ENCODE results near the gene PRKG1.

The PRKG1 gene

DNA sequence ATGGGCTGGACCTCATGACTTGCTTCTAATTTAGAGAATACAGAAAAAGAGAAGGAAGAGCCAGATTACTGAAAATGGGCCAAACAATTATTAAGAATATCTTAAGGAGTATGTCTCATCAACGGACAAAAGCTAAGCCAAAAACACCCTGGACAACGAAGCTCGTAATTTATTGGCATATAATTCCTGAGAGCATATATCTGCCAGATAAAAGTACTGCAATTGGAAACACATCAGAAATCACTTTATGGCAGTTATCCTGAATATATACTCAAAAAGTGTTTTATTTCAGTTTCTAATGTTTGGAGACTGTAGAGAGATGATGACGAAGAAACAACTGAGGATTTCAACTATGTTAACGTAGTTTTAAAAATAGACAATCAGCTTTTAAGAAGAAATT lies 413.3 kb downstream of the PRKG1 start:
- Histone ChIP-seq H3K36me3 (ENCODE audit: insufficient read depth, low read length) (no peaks in the 10 kb centered on the region), H3K27ac (ENCODE audit: low read depth, low read length) (no peak overlapping the region), H3K4me3 (ENCODE audit: low read length) (no peak overlapping the region), H3K9ac (ENCODE audit: low read depth, low read length) (no peak overlapping the region), H3K27me3 (ENCODE audit: insufficient read depth, low read length) (no peaks in the 10 kb centered on the region), H3K9me3 (ENCODE audit: insufficient read depth, low read depth, low read length) (no peaks in the 10 kb centered on the region), H3K4me1 (ENCODE audit: insufficient read depth, low read length) (peaks cover 16% of the 10 kb centered on the region)
- WGBS: 96% methylated on average over 3 of the region's 5 CpGs

DNA sequence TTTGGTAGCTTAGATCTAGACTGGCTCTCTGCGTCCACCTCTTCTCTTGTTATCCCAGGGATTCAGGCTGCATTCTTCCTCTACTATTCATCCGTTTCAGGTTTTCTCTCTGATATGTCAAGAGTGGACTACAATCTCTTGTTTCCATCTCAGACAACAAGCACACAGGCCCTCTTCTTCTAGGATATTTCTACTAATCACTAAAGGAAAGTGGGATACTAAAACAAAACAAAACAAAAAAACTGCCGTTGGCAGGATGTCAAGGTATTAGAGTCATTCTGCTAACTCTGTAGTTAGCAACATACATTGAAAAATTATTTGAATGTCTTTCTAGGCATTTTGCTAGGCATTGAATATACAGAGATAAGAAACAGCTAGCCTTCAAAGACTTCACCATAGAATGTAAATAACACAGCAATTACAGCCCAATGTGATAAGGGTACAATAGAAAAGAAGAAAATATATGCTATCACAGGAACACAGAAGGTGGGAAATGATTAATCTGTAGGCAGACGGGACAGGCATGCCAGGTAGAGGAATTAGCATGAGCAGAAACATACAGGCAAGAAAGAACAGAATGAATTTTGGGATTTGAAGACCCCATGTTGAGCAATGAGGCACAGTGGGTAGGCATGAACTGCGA lies 414.6 kb downstream of the PRKG1 start:
- Histone ChIP-seq H3K9me3 (ENCODE audit: insufficient read depth, low read depth, low read length) (no peaks in the 10 kb centered on the region), H3K27ac (ENCODE audit: low read depth, low read length) (no peak overlapping the region), H3K9ac (ENCODE audit: low read depth, low read length) (no peak overlapping the region), H3K4me3 (ENCODE audit: low read length) (no peak overlapping the region), H3K27me3 (ENCODE audit: insufficient read depth, low read length) (no peaks in the 10 kb centered on the region), H3K4me1 (ENCODE audit: insufficient read depth, low read length) (peaks cover 22% of the 10 kb centered on the region), H3K36me3 (ENCODE audit: insufficient read depth, low read length) (no peaks in the 10 kb centered on the region)
- WGBS: 83% methylated on average over 5 of the region's 5 CpGs

DNA sequence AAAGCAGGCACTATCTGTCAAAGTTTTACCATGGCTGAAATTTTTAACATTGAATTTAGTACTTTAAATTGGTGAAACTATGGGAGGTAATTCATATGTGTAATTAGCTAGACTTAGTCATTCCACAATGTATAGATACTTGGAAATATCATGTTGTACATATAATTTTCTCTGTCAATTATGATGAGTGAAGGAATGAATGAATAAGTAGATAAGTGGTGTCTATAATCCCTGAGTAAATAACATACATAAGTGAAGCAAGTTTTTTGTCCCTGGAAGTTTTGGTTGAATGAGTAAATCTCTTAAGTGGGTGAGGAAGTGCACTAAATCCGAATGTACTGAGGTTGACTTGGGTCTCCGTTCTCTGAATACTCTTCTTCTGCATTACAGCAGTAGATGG lies 424.1 kb downstream of the PRKG1 start:
- H3K27me3 ChIP-seq (ENCODE audit: insufficient read depth, low read length): no peaks in the 10 kb centered on the region
- 83% methylated on average over 2 of the region's 2 CpGs for WGBS

DNA sequence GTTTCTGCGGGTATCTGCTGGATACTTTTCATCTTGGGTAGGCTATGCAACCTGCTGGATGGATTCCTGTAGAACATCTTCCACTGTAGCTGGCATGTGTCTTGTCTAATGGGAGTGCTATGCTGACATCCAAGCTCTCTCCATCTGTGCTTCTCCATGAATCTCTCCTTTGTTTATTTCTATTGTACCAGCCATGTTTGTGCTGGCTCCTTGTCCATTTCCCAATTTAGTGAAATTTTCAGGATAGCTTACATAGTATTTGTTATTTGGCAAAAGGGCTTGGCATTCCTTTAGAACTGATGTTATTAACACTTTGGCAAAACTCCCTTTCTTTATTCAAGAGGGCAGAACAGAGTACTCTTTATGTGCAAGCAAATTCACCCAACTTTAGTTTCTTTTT lies 427.1 kb downstream of the PRKG1 start:
- Histone ChIP-seq H3K4me1 (ENCODE audit: insufficient read depth, low read length) (no peaks in the 10 kb centered on the region), H3K27ac (ENCODE audit: low read depth, low read length) (no peak overlapping the region), H3K36me3 (ENCODE audit: insufficient read depth, low read length) (no peaks in the 10 kb centered on the region), H3K9ac (ENCODE audit: low read depth, low read length) (no peak overlapping the region), H3K27me3 (ENCODE audit: insufficient read depth, low read length) (no peaks in the 10 kb centered on the region), H3K4me3 (ENCODE audit: low read length) (no peak overlapping the region), H3K9me3 (ENCODE audit: insufficient read depth, low read depth, low read length) (no peaks in the 10 kb centered on the region)
- 95% methylated on average over 1 of the region's 1 CpG for WGBS

More for the DNA sequence above, 424.1 kb downstream of the PRKG1 start:
- no peaks in the 10 kb centered on the region for H3K36me3 ChIP-seq (ENCODE audit: insufficient read depth, low read length)
- no peak overlapping the region for H3K27ac ChIP-seq (ENCODE audit: low read depth, low read length)
- H3K9ac ChIP-seq (ENCODE audit: low read depth, low read length): no peak overlapping the region
- no peaks in the 10 kb centered on the region for H3K4me1 ChIP-seq (ENCODE audit: insufficient read depth, low read length)
- H3K4me3 ChIP-seq (ENCODE audit: low read length): no peak overlapping the region
- no peaks in the 10 kb centered on the region for H3K9me3 ChIP-seq (ENCODE audit: insufficient read depth, low read depth, low read length)

DNA sequence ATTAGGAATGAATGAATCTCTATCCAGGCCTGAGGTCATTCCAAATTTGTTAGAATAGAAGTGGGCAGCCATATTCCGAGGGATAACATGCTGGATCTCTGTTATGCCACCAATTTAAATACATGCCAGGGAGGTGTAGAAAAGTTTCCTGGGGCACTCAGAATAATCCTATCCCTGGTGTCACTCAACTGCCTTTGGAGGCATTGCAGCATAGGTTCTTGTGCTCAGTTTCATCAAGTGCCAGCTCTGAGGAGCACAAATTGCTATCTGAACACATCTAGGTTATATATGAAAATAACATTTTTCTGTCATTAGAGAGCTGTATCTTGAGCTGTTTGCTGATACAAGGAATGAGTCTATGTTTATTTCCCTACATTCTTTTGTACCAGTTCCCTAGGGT lies 427.8 kb downstream of the PRKG1 start:
- no peak overlapping the region for H3K4me3 ChIP-seq (ENCODE audit: low read length)
- no peaks in the 10 kb centered on the region for H3K4me1 ChIP-seq (ENCODE audit: insufficient read depth, low read length)
- 95% methylated on average over 1 of the region's 1 CpG for WGBS
- H3K27ac ChIP-seq (ENCODE audit: low read depth, low read length): no peak overlapping the region
- no peaks in the 10 kb centered on the region for H3K9me3 ChIP-seq (ENCODE audit: insufficient read depth, low read depth, low read length)
- H3K27me3 ChIP-seq (ENCODE audit: insufficient read depth, low read length): no peaks in the 10 kb centered on the region
- no peak overlapping the region for H3K9ac ChIP-seq (ENCODE audit: low read depth, low read length)
- no peaks in the 10 kb centered on the region for H3K36me3 ChIP-seq (ENCODE audit: insufficient read depth, low read length)

DNA sequence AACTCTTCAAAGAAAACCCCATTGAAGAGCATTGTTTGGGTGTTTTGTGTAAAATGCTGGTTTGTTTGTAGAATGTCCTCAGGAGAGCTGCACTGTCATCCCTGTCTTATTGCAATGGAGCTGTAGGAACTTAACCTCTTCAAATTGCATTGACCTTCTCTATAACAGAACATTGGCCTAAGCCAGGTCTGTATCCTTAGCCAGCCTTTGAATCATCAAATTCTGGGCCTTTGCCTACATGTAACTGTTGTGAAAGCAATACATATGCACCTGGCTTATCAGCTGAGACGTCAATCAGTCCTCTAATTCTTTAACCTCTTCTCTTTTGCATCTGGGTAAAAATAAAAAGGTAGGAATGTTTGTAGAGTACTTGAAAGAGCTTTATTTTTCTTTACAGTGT lies 429.1 kb downstream of the PRKG1 start:
- no peaks in the 10 kb centered on the region for H3K36me3 ChIP-seq (ENCODE audit: insufficient read depth, low read length)
- no peak overlapping the region for H3K27ac ChIP-seq (ENCODE audit: low read depth, low read length)
- no peak overlapping the region for H3K9ac ChIP-seq (ENCODE audit: low read depth, low read length)
- no peaks in the 10 kb centered on the region for H3K9me3 ChIP-seq (ENCODE audit: insufficient read depth, low read depth, low read length)
- H3K4me3 ChIP-seq (ENCODE audit: low read length): no peak overlapping the region
- H3K4me1 ChIP-seq (ENCODE audit: insufficient read depth, low read length): no peaks in the 10 kb centered on the region
- H3K27me3 ChIP-seq (ENCODE audit: insufficient read depth, low read length): no peaks in the 10 kb centered on the region
- WGBS: no CpG with 5 or more reads among the region's 1 CpG

DNA sequence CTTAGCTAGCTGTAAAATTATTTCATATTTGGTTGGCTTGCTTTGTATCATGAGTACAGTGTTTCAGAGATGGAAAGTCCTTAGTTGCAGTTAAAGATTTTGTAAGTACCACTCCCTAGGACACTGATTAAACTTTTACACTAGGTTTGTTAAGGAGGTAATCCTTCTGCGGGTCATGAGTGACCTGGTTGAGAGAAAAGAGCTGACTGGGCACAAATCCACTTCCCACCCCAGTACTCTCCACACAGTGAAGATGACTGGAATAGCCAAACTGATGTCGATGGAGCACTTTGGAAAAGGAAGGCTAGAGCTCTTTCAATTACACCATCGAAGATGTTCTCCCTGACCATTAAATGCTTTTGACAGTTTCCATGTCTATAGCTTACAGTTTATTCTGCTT lies 433.2 kb downstream of the PRKG1 start:
- Histone ChIP-seq H3K9me3 (ENCODE audit: insufficient read depth, low read depth, low read length) (no peaks in the 10 kb centered on the region; the same call in 1 of the 2 replicates), H3K4me3 (ENCODE audit: low read length) (no peak overlapping the region), H3K4me1 (ENCODE audit: insufficient read depth, low read length) (no peaks in the 10 kb centered on the region), H3K9ac (ENCODE audit: low read depth, low read length) (no peak overlapping the region), H3K36me3 (ENCODE audit: insufficient read depth, low read length) (no peaks in the 10 kb centered on the region), H3K27ac (ENCODE audit: low read depth, low read length) (no peak overlapping the region), H3K27me3 (ENCODE audit: insufficient read depth, low read length) (no peaks in the 10 kb centered on the region)
- WGBS: 89% methylated on average over 2 of the region's 3 CpGs

DNA sequence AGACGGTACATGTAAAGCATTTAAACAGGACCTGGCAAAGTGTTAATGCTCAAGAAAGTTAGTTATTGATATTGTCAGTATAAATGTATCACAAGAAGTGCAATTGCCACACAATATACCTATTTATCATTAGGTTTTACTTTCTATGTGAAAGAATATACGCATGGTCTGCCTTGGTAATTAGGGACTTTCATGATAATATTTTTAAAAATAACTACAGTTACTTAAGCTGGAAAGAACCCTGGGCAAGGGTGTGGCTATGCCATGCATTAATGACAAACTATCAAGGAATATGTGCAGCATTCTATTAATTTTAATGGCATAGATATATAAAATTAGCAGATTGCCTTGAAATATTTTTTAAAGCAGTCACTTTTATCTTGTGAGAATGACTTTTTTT lies 433.9 kb downstream of the PRKG1 start:
- Histone ChIP-seq H3K9ac (ENCODE audit: low read depth, low read length) (no peak overlapping the region), H3K36me3 (ENCODE audit: insufficient read depth, low read length) (no peaks in the 10 kb centered on the region), H3K9me3 (ENCODE audit: insufficient read depth, low read depth, low read length) (no peaks in the 10 kb centered on the region; the same call in 1 of the 2 replicates), H3K4me1 (ENCODE audit: insufficient read depth, low read length) (no peaks in the 10 kb centered on the region), H3K4me3 (ENCODE audit: low read length) (no peak overlapping the region), H3K27ac (ENCODE audit: low read depth, low read length) (no peak overlapping the region), H3K27me3 (ENCODE audit: insufficient read depth, low read length) (no peaks in the 10 kb centered on the region)
- WGBS: no CpG with 5 or more reads among the region's 2 CpGs

DNA sequence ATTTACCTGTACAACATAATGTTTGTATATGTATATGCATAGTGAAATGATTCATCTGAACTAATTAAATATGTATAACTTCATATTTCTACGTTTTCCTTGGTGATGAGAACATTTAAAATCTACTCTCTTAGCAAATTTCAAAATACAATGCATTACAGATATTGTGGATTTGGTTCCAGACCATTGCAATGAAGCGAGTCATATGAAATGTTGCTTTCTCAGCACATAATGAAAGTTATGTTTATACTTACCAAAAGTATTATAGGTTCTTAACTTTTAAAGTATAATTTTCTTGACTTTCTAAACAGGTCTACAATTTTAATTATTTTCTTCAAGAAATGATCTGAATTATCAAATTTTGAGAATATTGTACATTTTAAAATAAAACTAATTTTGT lies 435.9 kb downstream of the PRKG1 start:
- no peaks in the 10 kb centered on the region for H3K27me3 ChIP-seq (ENCODE audit: insufficient read depth, low read length)
- H3K9me3 ChIP-seq (ENCODE audit: insufficient read depth, low read depth, low read length): no peaks in the 10 kb centered on the region; the same call in 1 of the 2 replicates
- H3K9ac ChIP-seq (ENCODE audit: low read depth, low read length): no peak overlapping the region
- no peaks in the 10 kb centered on the region for H3K4me1 ChIP-seq (ENCODE audit: insufficient read depth, low read length)
- no peak overlapping the region for H3K4me3 ChIP-seq (ENCODE audit: low read length)
- H3K27ac ChIP-seq (ENCODE audit: low read depth, low read length): no peak overlapping the region
- H3K36me3 ChIP-seq (ENCODE audit: insufficient read depth, low read length): no peaks in the 10 kb centered on the region
- 100% methylated on average over 1 of the region's 2 CpGs for WGBS

DNA sequence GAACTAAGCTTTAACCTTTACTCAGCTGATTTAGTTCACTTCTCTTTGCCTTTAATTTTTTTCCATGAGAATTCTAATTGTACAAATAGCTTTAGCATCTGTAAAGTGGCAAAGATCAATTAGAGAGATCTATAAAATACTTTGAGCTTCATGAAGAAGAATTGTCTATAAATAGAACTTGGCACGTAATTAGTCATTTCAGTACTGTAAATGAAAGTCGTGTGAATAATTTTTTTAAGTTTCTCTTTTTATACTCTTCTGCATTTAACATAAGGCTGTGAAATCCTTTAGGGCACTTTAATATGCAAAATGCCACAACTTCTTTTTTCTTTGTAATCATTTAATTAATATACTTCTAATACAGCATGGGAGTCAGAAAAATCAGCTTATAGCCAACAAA lies 447.3 kb downstream of the PRKG1 start:
- Histone ChIP-seq H3K4me1 (ENCODE audit: insufficient read depth, low read length) (peaks cover under 1% of the 10 kb centered on the region), H3K9me3 (ENCODE audit: insufficient read depth, low read depth, low read length) (no peaks in the 10 kb centered on the region), H3K4me3 (ENCODE audit: low read length) (no peak overlapping the region), H3K9ac (ENCODE audit: low read depth, low read length) (no peak overlapping the region), H3K36me3 (ENCODE audit: insufficient read depth, low read length) (no peaks in the 10 kb centered on the region), H3K27ac (ENCODE audit: low read depth, low read length) (no peak overlapping the region), H3K27me3 (ENCODE audit: insufficient read depth, low read length) (no peaks in the 10 kb centered on the region)
- 100% methylated on average over 2 of the region's 2 CpGs for WGBS

DNA sequence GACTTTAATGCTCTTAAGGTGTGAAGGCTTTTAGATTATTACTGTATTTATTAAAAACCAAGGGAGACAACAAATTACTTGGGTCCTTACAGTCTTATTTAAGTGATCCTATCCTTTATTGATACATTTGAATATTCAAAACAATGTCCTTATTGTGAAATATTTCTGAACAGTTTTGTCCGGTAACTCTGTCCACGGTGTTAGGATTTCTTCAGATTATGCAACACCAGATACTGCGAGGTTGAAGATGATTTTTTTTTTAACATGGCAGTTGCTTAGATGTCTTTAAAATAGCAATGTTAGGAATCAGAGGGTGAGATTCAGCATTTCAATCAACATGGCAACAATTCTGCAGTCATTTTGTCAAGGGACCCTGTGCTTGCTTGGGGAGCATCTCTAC lies 448.6 kb downstream of the PRKG1 start:
- 94% methylated on average over 3 of the region's 3 CpGs for WGBS
- Histone ChIP-seq H3K9ac (ENCODE audit: low read depth, low read length) (no peak overlapping the region), H3K9me3 (ENCODE audit: insufficient read depth, low read depth, low read length) (no peaks in the 10 kb centered on the region), H3K4me3 (ENCODE audit: low read length) (no peak overlapping the region), H3K36me3 (ENCODE audit: insufficient read depth, low read length) (no peaks in the 10 kb centered on the region), H3K27ac (ENCODE audit: low read depth, low read length) (no peak overlapping the region), H3K27me3 (ENCODE audit: insufficient read depth, low read length) (no peaks in the 10 kb centered on the region), H3K4me1 (ENCODE audit: insufficient read depth, low read length) (peaks cover 13% of the 10 kb centered on the region; the same call in 1 of the 2 replicates)

DNA sequence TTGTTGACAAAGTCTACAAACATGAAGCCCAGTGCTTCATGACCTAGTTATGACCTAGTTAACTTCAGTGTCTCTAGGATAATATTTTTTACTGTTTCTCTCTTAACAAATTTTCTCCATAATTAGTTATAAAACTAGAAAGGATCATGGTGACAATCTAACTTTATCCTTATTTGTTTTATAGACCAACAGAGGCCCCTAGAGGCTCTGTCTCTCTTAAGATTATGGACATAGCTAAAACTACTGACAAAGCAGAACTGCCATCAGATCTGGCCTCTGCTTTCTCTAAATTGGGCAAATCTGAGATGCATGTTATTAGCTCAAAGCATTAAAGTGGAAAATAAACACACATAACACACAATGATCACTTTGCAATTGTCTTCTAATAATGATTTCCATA lies 449.2 kb downstream of the PRKG1 start:
- Histone ChIP-seq H3K4me1 (ENCODE audit: insufficient read depth, low read length) (peaks cover 19% of the 10 kb centered on the region; the same call in 1 of the 2 replicates), H3K4me3 (ENCODE audit: low read length) (no peak overlapping the region), H3K9ac (ENCODE audit: low read depth, low read length) (no peak overlapping the region), H3K36me3 (ENCODE audit: insufficient read depth, low read length) (no peaks in the 10 kb centered on the region), H3K9me3 (ENCODE audit: insufficient read depth, low read depth, low read length) (no peaks in the 10 kb centered on the region), H3K27me3 (ENCODE audit: insufficient read depth, low read length) (no peaks in the 10 kb centered on the region), H3K27ac (ENCODE audit: low read depth, low read length) (no peak overlapping the region)

All from HUES64 (cell line).